ENCODE results near the gene PTPN14.

The PTPN14 gene

DNA sequence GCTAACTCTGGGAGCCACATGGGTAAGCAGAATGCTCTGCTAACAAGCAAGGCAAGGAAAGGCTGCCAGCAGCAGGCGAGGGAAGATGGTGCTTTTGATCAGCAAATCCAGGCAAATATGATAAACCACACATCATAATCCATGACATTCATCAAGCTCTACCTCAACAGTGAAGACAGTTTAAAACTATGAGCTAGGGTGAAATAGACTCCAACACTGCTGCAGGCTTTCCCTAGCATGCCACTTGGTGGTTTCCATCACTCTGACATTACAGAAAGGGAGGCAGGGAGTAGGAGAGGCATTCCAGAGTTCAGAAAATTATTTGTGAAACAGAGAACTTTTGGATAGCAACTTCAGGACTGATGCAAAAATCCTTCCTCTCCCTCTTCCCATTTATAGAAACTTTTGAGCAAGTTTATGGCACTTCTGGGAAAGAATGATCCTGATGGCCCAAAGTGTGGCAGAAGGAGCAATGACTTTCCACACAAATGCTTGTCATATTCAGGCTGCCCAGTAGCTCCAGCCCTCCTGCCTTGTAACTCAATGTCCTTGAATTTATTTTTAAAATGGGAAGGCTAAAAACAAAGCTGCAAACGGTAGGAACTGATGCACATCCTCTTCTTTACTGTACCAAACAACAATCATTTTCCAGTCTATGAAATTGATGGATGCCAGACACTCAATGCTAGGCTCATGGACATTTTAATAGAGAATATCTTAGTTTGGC is 199.7 kb downstream of the PTPN14 start:
- Histone ChIP-seq H3K9me3 (ENCODE audit: control insufficient read depth, insufficient read depth, low read depth, low read length) (no peaks in the 10 kb centered on the region), H3K36me3 (ENCODE audit: control insufficient read depth in 2 of 2, insufficient read depth in 1 of 2, low read length in 2 of 2) (peaks cover 8 to 33% of the 10 kb centered on the region in 2 experiments), H3K4me3 (ENCODE audit: low read depth, low read length) (no peak overlapping the region), H3K27ac (ENCODE audit: extremely low read depth, low read depth, low read length) (no peak overlapping the region), H3K4me1 (ENCODE audit: control insufficient read depth, insufficient read depth, low read length) (no peaks in the 10 kb centered on the region)
- TF ChIP-seq ZNF121 (tag by site-specific recombination; IDR thresholded peaks at IDR 0.05): no peak
- no peak for TF ChIP-seq ZNF558 (tag by site-specific recombination; IDR thresholded peaks at IDR 0.05)
- TF ChIP-seq KLF9 (tag by site-specific recombination; IDR thresholded peaks at IDR 0.05; ENCODE audit: low read depth): no peak
- TF ChIP-seq PRDM4 (tag by site-specific recombination; IDR thresholded peaks at IDR 0.05): no peak
- TF ChIP-seq BCL11A (tag by site-specific recombination; IDR thresholded peaks at IDR 0.05; ENCODE audit: low read depth): no peak
- TF ChIP-seq, protein P1, sequence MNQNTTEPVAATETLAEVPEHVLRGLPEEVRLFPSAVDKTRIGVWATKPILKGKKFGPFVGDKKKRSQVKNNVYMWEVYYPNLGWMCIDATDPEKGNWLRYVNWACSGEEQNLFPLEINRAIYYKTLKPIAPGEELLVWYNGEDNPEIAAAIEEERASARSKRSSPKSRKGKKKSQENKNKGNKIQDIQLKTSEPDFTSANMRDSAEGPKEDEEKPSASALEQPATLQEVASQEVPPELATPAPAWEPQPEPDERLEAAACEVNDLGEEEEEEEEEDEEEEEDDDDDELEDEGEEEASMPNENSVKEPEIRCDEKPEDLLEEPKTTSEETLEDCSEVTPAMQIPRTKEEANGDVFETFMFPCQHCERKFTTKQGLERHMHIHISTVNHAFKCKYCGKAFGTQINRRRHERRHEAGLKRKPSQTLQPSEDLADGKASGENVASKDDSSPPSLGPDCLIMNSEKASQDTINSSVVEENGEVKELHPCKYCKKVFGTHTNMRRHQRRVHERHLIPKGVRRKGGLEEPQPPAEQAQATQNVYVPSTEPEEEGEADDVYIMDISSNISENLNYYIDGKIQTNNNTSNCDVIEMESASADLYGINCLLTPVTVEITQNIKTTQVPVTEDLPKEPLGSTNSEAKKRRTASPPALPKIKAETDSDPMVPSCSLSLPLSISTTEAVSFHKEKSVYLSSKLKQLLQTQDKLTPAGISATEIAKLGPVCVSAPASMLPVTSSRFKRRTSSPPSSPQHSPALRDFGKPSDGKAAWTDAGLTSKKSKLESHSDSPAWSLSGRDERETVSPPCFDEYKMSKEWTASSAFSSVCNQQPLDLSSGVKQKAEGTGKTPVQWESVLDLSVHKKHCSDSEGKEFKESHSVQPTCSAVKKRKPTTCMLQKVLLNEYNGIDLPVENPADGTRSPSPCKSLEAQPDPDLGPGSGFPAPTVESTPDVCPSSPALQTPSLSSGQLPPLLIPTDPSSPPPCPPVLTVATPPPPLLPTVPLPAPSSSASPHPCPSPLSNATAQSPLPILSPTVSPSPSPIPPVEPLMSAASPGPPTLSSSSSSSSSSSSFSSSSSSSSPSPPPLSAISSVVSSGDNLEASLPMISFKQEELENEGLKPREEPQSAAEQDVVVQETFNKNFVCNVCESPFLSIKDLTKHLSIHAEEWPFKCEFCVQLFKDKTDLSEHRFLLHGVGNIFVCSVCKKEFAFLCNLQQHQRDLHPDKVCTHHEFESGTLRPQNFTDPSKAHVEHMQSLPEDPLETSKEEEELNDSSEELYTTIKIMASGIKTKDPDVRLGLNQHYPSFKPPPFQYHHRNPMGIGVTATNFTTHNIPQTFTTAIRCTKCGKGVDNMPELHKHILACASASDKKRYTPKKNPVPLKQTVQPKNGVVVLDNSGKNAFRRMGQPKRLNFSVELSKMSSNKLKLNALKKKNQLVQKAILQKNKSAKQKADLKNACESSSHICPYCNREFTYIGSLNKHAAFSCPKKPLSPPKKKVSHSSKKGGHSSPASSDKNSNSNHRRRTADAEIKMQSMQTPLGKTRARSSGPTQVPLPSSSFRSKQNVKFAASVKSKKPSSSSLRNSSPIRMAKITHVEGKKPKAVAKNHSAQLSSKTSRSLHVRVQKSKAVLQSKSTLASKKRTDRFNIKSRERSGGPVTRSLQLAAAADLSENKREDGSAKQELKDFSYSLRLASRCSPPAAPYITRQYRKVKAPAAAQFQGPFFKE (tag by site-specific recombination; IDR thresholded peaks at IDR 0.05; ENCODE audit: borderline replicate concordance): no peak
- TF ChIP-seq HOXA7 (CRISPR knock-in tag; IDR thresholded peaks at IDR 0.05; ENCODE audit: borderline replicate concordance): no peak
- CTCF ChIA-PET: interaction anchor here (0.7 to 1.0 kb wide), 2 partner anchors 19 to 90 kb away, joined by 3 to 7 read pairs; no protein-coding TSS in a partner anchor
- POLR2A ChIA-PET: no interaction called here

DNA sequence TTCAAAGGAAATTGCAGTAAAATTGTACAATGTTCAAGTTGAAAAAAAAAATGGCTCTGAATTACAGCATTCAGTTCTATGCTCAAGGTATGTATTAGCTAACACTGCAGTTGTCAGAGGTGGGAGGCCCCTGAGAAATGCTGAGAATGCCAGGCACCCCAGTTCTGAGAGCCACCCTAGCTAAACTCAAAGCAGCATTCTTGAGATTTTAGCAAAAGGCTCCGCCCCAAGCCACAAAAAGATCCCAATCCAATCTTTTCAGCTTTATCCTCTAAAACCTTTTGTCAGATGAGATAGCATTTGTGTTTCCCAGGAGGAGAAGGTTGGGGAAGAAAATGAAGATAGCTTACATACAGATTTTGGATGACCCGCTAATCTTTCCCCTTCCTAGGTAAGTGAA is 201.6 kb downstream of the PTPN14 start:
- Histone ChIP-seq H3K9me3 (ENCODE audit: control insufficient read depth, insufficient read depth, low read depth, low read length) (no peaks in the 10 kb centered on the region), H3K27ac (ENCODE audit: extremely low read depth, low read depth, low read length) (no peak overlapping the region), H3K4me1 (ENCODE audit: control insufficient read depth, insufficient read depth, low read length) (no peaks in the 10 kb centered on the region), H3K36me3 (ENCODE audit: control insufficient read depth in 2 of 2, insufficient read depth in 1 of 2, low read length in 2 of 2) (peaks cover 4 to 18% of the 10 kb centered on the region in 2 experiments), H3K4me3 (ENCODE audit: low read depth, low read length) (no peak overlapping the region)
- ChIA-PET CTCF (interaction anchor here (0.8 to 2.4 kb wide), 4 partner anchors 15 to 236 kb away, joined by 3 to 9 read pairs (median 4); no protein-coding TSS in a partner anchor), POLR2A (interaction anchor here (0.6 kb wide), 2 partner anchors 67 to 1264 kb away, joined by 3 to 4 read pairs; no protein-coding TSS in a partner anchor)
- TF ChIP-seq ZNF626 (tag by site-specific recombination; IDR thresholded peaks at IDR 0.05) (no peak), ZNF121 (tag by site-specific recombination; IDR thresholded peaks at IDR 0.05) (no peak), TRIM28 (IDR thresholded peaks at IDR 0.05; ENCODE audit: borderline replicate concordance, low read length) (no peak), ZNF777 (tag by site-specific recombination; IDR thresholded peaks at IDR 0.05; ENCODE audit: borderline replicate concordance) (no peak)

- Histone ChIP-seq H3K4me3 (ENCODE audit: low read depth, low read length) (no peak overlapping the region), H3K4me1 (ENCODE audit: control insufficient read depth, insufficient read depth, low read length) (no peaks in the 10 kb centered on the region), H3K36me3 (ENCODE audit: control insufficient read depth in 2 of 2, insufficient read depth in 1 of 2, low read length in 2 of 2) (peaks cover under 1 to 19% of the 10 kb centered on the region in 2 experiments), H3K9me3 (ENCODE audit: control insufficient read depth, insufficient read depth, low read depth, low read length) (no peaks in the 10 kb centered on the region), H3K27ac (ENCODE audit: extremely low read depth, low read depth, low read length) (no peak overlapping the region)
- POLR2A ChIA-PET: interaction anchor here (0.5 kb wide), 1 partner anchor 165 kb away, joined by 4 read pairs; no protein-coding TSS in a partner anchor
- CTCF ChIA-PET: interaction anchor here (0.8 to 2.4 kb wide), 4 partner anchors 11 to 236 kb away, joined by 3 to 9 read pairs (median 4); no protein-coding TSS in a partner anchor
- TF ChIP-seq ZNF214 (tag by site-specific recombination; IDR thresholded peaks at IDR 0.05; ENCODE audit: borderline replicate concordance) (no peak), ZFP37 (tag by site-specific recombination; IDR thresholded peaks at IDR 0.05) (no peak), ZNF677 (tag by site-specific recombination; IDR thresholded peaks at IDR 0.05) (no peak), ZNF433 (tag by site-specific recombination; IDR thresholded peaks at IDR 0.05; ENCODE audit: low read depth) (no peak), OVOL3 (tag by site-specific recombination; IDR thresholded peaks at IDR 0.05) (no peak), GFI1B (tag by site-specific recombination; IDR thresholded peaks at IDR 0.05) (no peak), ZNF580 (tag by site-specific recombination; IDR thresholded peaks at IDR 0.05) (no peak)
- TF ChIP-seq, protein P2, sequence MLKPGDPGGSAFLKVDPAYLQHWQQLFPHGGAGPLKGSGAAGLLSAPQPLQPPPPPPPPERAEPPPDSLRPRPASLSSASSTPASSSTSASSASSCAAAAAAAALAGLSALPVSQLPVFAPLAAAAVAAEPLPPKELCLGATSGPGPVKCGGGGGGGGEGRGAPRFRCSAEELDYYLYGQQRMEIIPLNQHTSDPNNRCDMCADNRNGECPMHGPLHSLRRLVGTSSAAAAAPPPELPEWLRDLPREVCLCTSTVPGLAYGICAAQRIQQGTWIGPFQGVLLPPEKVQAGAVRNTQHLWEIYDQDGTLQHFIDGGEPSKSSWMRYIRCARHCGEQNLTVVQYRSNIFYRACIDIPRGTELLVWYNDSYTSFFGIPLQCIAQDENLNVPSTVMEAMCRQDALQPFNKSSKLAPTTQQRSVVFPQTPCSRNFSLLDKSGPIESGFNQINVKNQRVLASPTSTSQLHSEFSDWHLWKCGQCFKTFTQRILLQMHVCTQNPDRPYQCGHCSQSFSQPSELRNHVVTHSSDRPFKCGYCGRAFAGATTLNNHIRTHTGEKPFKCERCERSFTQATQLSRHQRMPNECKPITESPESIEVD (tag by site-specific recombination; IDR thresholded peaks at IDR 0.05): no peak
These were observed 202.4 kb downstream of the PTPN14 start for GRCh38 chr1:214349008-214349407.

Measured in HEK293 (cell line).